ENCODE measurements around the gene LOXHD1.

The LOXHD1 gene

GRCh38 chr18:46574000-46574742 is 82.8 kb downstream of the LOXHD1 start:
- no peak for DNase-seq

DNA sequence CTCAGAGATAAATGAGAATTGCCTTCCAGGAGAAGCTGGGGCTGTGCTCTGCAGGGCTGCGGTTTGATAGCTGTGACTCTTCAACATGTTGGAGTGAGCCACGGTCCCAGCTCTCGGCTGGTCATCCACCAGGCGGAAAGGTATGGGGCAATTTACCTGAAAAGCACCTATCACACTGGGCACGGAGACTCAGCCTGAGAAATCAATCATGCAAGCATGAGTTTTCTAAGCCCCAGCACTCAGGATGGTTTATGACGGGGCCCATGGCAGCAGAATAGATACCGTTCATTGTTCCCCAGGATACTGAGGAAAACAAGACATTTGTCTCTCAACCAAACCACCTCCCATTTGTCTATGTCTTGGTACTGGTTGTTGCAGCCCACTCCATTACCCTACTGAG is 83.9 kb downstream of the LOXHD1 start:
- DNase-seq = no peak

DNA sequence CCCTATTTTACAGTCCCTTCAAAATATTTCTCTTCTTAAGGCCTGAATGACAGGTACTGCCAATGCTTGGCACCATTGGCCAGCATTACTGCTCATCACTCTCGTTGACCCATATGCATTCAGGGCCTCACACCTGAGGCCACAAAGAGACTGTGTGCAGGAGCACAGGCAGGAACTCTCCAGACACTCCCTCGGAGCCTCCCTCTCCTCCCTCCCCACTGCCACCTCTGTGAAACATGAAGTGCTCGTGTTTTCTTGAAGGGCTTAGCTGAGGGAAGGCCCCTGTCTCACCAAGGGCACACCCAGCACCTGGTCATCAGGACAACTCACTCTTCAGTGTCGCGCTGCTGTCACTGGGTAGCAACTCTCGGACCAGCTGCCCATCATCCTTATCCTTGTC is 85.3 kb downstream of the LOXHD1 start:
- no peak for DNase-seq

DNA sequence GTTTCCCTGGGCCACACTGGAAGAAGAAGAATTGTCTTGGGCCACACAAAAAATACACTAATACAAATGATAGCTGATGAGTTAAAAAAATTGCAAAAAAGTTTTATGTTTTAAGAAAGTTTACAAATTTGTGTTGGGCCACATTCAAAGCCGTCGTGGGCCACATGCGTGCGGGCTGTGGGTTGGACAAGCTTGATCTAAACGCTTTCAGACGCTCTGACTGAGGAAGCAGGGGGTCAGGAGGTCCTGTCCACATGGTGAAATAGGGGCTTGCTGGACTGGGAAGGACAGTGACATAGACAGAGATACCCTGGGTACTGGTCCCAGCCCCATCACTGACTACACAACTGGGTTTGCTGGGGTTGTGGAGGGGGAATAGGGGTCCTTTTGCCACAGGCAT is 86.4 kb downstream of the LOXHD1 start:
- DNase-seq = no peak

- DNase-seq = no peak
Measured at GRCh38 chr18:46570134-46570533, 86.9 kb downstream of the LOXHD1 start.

- no peak for DNase-seq
Measured at GRCh38 chr18:46569211-46569610, 87.8 kb downstream of the LOXHD1 start.

- no peak for DNase-seq
Measured at GRCh38 chr18:46567196-46567595, 89.8 kb downstream of the LOXHD1 start.

DNA sequence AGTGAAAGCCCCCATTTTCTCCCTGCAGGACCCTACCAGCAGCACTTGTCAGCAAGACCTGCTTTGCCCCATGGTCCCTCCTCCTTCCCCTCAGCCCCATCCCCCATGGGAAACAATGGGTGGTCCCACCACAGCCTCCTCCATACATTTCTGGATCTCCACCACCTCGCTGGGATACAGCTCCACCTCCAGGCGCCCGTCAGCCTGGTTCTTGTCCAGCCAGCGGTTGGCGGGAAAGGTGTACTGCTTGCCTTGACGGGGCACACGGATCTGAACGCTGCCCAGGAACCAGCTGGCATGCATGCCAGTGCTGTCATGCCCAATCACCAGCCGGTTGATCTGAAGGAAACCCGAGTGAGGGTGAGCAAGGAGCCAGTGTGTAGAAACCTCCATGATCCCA is 90.9 kb downstream of the LOXHD1 start:
- no peak for DNase-seq

- no peak for DNase-seq
Measured at GRCh38 chr18:46565256-46565655, 91.8 kb downstream of the LOXHD1 start.

DNA sequence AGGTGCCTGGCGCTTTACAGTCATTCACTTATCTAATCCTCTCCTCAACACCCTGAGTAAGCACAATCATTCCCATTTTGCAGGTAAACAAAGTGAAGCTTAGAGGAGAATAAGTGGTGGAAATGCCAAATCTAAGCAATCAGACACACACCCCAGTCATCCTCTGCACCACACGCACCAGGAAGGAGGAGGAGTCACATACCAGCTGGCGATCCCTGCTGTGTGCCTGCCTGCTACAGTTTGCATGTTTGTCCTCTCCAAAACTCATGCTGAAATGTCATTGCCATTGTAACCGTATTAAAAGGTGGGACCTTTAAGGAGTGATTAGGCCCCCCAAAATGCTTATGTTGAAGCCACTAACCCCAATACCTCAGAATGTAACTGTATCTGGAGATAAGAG is 93.7 kb downstream of the LOXHD1 start:
- no peak for DNase-seq

DNA sequence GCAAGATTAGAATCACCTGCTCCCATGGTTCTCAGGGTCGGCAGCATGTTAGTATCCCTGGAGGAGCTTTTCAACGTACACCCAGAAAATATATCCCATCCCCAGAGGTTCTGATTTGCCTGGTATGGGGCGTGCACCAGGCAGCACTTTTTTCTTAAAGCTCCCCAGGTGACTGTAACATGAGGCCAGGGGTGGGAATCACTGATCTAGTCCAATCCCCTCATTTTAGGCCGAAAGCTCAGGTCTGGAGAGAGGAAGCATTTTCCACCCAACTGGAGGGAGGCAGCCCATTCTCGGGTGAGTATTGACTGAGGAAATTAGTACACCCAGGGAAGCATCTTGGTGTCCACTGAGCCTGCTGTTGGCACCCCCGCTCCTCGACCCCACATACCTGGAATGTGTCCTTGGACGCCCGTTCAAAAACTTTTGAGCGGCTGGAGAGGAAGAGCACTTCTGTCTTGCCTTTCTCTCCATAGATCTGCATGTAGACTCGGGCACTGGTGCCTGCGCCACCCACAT is 94.3 kb downstream of the LOXHD1 start:
- no peak for DNase-seq

DNA sequence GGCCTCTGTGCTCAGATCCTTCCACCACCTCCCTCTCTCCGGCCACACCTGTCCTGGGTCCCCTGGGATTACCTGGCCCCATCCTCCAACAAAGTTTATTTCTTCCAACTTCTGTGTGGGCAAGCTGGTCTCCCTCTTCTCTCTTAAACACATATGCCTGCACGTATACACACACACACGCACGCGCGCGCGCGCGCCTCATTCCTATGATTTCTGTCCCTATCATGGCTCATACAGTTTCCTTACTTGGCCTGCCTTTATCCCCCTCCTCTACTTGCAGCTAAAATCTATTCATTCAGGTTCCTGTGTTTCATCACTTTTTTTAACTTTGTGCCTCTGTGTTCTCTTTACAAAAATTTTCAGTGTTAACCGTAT is 96.4 kb downstream of the LOXHD1 start:
- DNase-seq = no peak

DNA sequence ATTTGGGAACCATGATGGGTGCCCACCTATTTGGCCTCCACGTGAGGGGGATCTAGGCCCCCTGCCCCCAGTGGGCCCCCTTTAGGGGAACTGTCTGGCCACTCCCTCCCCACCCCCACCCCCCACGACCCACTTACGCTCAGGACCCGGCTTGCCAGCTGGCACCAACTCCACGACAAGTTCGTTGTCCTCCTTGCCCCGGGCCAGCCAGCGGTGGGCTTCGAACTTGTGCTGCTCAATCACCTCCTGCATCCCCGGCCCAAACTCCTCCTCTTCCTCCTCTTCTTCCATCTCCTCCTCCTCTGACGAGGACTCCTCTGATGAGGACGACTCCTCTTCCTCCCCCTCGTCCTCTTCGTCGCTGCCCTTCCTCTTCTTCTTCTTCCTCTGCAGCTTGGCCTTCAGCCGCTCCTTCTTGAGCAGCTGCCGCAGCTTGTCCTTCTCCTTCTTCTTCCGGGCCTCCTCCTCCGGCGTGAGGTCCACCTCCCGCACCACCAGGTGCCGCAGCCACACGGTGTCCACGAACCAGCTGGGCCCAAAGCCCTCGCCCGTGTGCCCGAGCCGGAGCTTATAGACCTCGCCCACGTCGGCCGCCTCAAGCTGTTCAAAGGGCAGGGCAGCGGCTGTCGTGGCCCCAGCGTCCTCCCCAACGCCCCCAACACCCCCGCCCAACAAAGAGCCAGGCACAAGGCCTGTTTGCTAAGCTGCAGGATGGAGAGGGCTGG is 96.9 kb downstream of the LOXHD1 start:
- DNase-seq = no peak

- DNase-seq = no peak
Measured at GRCh38 chr18:46559296-46559695, 97.7 kb downstream of the LOXHD1 start.

DNA sequence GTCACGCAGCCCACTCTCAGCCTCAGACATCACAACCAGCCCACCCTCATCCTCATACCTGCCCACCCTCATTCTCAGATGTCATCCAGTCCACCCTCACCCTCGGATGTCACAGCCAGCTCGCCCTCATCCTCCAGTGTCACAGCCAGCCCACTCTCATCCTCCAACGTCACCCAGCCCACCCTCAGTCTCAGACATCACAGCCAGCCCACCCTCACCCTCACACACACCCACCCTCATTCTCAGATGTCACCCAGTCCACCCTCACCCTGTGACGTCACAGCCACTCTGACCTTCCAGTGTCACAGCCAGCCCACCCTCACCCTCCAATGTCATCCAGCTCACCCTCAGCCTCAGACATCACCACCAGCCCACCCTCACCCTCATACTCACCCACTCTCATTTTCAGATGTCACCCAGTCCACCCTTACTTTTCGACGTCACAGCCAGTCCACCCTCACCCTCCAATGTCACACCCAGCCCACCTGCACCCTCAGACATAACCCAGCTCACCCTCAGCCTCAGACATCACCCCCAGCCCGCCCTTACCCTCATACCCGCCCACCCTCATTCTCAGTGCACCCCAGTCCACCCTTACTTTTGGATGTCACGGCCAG is 100.3 kb downstream of the LOXHD1 start:
- no peak for DNase-seq

GRCh38 chr18:46555724-46556123 is 101.3 kb downstream of the LOXHD1 start:
- no peak for DNase-seq

DNA sequence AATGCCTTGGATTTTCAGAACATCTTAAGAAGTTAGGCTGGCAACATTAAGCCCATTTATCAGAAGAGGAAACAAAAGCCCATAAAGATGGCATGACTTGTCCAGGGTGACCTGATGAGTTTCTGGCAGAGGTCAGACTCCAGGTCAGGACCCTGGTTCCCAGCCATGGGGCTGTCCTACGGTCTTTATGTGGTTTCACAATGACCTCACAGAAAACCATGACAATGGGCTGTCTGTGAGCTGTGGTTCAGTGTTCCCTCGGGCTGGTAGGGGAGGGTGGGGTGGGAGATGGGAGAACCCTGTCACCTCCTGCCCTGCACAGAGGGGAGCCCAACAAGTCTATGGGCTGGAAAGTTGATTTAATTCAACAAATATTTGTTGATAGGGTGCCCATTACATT is 101.8 kb downstream of the LOXHD1 start:
- DNase-seq = no peak

DNA sequence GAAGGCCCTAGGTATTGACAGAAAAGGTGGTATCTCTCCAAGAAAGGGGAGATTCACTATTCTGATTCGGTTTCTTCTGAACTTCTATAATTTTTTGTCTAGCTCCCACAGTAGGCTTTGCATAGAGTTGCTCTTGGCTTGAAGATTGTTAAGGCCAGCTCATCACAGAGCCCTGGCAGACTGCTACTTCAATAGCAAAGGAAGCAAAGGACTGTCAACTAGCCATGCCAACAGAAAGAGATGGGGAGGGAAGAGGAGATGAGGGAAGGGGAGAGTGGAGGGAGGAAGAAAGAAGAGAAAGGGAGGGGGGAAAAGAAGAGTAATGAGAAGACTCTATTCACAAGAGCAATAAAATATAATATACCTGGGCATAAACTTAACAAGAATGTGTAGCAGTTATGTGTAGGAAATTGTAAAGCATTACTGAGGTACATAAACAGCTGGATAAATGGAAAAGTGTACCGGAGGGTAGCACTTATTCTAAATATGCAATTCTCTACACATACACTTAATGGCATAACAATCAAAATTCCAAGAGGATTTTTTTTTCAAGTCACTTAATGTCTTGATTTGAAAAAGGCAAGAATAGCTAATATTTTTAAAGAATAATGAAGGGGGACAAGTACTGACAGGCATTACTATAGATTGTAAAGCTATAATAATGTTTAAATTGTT is 102.5 kb downstream of the LOXHD1 start:
- DNase-seq = no peak

- no peak for DNase-seq
Measured at GRCh38 chr18:46550609-46551008, 106.4 kb downstream of the LOXHD1 start.

GRCh38 chr18:46547520-46547919 is 109.5 kb downstream of the LOXHD1 start:
- DNase-seq = no peak

DNA sequence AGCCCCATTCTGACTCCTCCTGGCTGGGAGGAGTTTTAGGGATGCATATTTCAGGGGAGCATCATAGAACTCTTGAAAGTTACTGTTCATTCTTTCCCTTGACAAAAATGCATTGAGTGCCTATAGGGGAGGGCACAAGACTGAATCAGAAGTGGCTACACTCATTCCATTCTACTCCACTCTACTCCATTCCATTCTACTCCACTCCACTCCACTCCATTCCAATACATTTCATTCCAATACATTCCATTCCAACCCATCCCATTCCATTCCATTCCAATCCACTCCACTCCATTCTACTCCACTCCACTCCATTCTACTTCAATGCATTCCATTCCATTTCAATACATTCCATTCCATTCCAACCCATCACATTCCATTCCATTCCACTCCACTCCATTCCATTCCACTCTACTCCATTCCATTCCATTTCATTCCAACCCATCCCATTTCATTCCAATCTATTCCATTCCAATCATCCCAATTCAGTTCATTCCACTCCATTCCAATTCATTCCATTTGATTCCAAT is 110.8 kb downstream of the LOXHD1 start:
- no peak for DNase-seq

DNA sequence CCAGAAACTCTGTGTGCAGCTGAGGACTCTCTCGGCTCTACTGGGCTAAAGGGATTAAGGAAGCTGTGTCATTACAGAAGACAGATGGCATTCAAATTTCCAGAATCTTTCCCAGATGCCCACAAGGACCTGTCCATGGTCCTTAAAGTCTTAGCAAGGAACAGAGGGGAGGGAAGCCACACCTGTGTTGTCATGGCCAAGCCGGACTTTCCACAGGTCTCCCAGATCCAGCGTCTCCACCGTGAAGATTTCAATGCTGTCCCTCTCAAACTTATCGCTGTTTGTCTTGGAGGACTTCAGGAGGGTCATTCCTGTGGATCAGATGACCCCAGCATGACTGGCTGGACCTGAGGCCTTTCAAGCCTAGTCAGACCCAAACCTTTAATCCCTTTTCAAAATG is 114.5 kb downstream of the LOXHD1 start:
- no peak for DNase-seq

DNA sequence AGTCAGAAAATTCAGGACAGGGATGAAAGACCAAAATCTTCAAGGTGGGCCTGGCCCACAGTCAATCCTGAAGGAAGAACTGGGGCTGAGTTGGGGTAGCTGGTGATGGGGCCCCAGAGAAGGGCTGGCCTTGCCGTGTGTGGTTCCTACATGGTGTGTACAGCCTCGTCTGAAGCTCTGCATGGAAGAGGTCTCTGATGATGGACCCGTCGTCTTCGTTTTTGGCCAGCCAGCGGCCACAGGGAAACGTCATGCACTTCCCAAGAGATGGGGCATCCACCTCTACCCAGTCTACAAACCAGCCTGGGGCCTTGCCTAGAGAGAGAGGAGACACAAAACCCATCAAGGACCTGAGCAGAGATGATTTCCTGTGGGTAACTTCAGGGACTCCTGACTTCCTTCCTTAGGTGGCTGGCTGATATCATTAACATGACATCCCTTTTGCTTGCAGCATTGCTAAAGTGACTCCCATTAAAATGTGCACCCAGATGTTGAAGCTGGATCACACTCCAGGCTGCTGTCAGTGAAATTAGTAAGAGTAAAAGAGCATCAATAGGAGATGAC is 115.3 kb downstream of the LOXHD1 start:
- DNase-seq = no peak

Measured in NCI-H1436 treated with DMSO at 0.1 percent for 48 hours (cell line).